Ishikawa (cell line): ENCODE results near the gene REXO1.

Experiments used
- CEBPB ChIP-seq: IDR thresholded peaks from 2 replicates; pipeline ENCODE4 v1.6.1; 2012
- CREB1 ChIP-seq: IDR thresholded peaks from 2 replicates; pipeline ENCODE4 v1.6.1; 2012; ENCODE audit warnings: low read depth
- EGR1 ChIP-seq: IDR thresholded peaks from 2 replicates; pipeline ENCODE4 v1.6.1; 2012
- EP300 ChIP-seq: IDR thresholded peaks from 2 replicates; pipeline ENCODE4 v1.6.1; 2012; ENCODE audit warnings: borderline replicate concordance
- FOXM1 ChIP-seq: IDR thresholded peaks from 2 replicates; pipeline ENCODE4 v1.6.1; 2012; ENCODE audit warnings: low read depth, borderline replicate concordance
- NFIC ChIP-seq: IDR thresholded peaks from 2 replicates; pipeline ENCODE4 v1.6.1; 2012
- RAD21 ChIP-seq: IDR thresholded peaks from 2 replicates; pipeline ENCODE4 v1.6.1; 2012; ENCODE audit warnings: low read depth
- TAF1 ChIP-seq: IDR thresholded peaks from 2 replicates; pipeline ENCODE4 v1.6.1; 2012; ENCODE audit warnings: low read depth, mild to moderate bottlenecking
- TCF12 ChIP-seq: IDR thresholded peaks from 2 replicates; pipeline ENCODE4 v1.6.1; 2012; ENCODE audit warnings: low read depth
- TEAD4 ChIP-seq: IDR thresholded peaks from 2 replicates; pipeline ENCODE4 v1.6.1; 2012
- YY1 ChIP-seq: IDR thresholded peaks from 2 replicates; pipeline ENCODE4 v1.6.1; 2012; ENCODE audit warnings: low read depth
- ZBTB7A ChIP-seq: IDR thresholded peaks from 2 replicates; pipeline ENCODE4 v1.6.1; 2012; ENCODE audit warnings: low read depth
- TF ChIP-seq, protein P1 (sequence below): IDR thresholded peaks from 2 replicates; pipeline ENCODE4 v1.6.1; 2012
- TF ChIP-seq, protein P2 (sequence below): IDR thresholded peaks from 2 replicates; pipeline ENCODE4 v1.6.1; 2012
- TF ChIP-seq, protein P3 (sequence below): IDR thresholded peaks from 2 replicates; pipeline ENCODE4 v1.6.1; 2012; ENCODE audit warnings: low read depth, mild to moderate bottlenecking

Gene REXO1

DNA sequence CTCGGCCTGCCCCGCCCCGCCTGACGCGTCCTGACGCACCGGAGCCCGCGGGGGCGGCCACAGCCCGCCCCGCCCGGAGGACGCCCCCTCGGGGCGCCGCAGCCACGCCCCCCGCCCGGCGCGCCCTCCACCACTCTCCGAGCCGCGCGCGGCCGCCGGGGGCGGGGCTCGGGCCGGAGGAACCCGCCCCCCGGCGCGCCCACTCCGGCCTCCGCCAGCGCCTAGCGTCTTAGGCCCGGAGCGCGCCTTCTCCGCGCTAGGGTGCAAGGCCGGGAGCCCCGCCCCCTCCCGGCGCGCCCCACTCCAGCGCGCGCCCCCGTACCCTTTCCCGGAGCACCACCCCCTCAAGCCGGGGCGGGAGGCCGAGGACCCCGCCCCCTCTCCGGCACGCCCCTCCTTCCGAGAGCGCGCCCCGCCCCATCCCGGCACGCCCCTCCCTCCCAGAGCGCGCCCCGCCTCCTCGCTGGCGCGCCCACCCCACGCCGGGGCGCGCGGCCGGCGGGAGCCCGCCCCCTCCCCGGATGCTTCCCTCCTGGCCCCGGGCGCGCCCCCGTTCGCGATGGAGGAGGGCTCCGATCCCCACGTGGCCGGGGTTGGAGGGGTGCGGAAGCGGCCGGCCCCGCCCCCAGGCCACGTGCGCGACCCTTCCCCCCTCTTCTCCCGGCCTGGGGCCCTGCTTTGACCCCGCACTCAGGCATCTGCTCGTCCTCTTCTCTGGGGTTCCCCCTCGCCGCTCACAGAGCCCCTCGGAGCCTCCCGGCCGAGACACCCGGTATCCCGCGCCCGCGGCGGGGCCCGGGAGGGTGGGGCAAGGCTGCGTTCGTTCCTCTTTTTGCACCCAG lies 15.6 kb upstream of the REXO1 start:
- TF ChIP-seq ZBTB7A (no peak), TCF12 (peak; percentile 33; the same call in 1 of the 2 replicates), EGR1 (no peak), CREB1 (peak; percentile 52; the same call in 1 of the 2 replicates)
- TF ChIP-seq, protein P1, sequence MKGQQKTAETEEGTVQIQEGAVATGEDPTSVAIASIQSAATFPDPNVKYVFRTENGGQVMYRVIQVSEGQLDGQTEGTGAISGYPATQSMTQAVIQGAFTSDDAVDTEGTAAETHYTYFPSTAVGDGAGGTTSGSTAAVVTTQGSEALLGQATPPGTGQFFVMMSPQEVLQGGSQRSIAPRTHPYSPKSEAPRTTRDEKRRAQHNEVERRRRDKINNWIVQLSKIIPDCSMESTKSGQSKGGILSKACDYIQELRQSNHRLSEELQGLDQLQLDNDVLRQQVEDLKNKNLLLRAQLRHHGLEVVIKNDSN, result peak; percentile 94
- TF ChIP-seq, protein P2, sequence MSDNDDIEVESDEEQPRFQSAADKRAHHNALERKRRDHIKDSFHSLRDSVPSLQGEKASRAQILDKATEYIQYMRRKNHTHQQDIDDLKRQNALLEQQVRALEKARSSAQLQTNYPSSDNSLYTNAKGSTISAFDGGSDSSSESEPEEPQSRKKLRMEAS, result peak; percentile 99

DNA sequence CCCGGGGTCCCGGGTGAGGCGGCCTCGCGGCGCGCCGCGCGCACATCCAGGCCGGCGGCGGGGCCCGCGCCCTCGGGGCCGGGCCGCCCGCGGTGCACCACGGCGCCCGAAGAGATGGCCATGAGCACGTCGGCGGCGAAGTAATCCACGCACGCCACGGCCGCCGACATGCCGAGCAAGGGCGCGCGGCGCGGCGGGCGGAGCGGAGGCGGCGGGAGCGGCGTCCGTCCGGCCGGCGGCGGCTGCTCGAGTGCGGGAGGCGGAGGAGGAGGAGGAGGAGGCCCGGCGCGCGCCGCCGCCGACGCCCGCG lies 15.0 kb upstream of the REXO1 start, which contains the start of gene KLF16:
KLF16 (minus strand) TSS at position 252 of the 310 bp plus-strand sequence; CDS start at position 170, 82 bp downstream.
- no peak for TF ChIP-seq EGR1
- no peak for TF ChIP-seq CEBPB
- TF ChIP-seq, protein P1, result no peak
- TF ChIP-seq TEAD4, result no peak

DNA sequence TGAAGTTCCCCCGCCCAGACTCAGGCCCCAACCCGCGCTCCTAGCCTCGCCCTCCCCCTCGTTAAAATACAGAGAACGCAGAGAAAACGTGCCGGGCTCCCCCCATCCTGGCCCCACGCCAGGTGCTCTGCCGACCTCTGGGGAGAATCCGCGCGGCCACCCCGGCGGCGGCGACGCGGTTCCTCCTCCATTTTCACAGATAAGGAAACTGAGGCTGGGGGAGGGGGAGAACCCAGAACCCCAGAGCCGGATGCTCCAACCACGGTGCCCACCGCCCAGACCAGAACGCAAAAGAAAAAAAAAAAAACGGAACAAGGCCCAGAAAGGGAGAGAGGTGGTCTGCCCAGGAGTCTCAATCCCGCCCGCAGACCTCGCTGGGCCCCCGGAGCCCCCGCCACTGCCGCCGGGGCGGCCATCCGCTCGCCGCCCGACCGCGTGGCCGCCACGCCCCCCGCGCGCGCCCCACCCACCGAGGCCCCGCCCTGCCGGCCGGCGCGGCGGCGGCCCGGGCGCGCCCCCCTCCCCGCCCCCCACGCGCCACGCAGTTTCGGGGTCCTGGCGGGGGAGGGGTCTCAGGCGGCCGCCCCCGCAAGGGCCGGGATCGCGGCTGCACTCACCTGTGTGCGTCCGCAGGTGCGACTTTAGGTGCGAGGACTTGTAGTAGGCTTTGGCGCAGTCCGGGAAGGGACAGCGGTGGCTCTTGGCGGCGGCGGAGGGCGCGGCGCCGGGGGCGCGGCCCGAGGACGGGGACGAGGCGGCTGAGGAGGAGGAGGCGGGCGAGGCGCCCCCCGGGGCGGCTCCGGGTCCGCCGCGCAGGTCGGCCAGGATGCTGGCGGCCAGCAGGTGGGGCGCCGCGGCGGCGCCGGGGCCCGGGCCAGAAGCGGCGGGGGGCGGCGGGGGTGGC lies 14.4 kb upstream of the REXO1 start:
- TF ChIP-seq CREB1 (no peak), ZBTB7A (peak; percentile 85), FOXM1 (no peak), NFIC (peak; percentile 73), RAD21 (no peak), CEBPB (no peak), EP300 (no peak), TCF12 (no peak; the same call in 1 of the 2 replicates), EGR1 (peak; percentile 70), TAF1 (no peak), YY1 (no peak)
- TF ChIP-seq, protein P1, result no peak
- TF ChIP-seq, protein P2, result peak; percentile 67; the same call in 1 of the 2 replicates
- TF ChIP-seq, protein P3, sequence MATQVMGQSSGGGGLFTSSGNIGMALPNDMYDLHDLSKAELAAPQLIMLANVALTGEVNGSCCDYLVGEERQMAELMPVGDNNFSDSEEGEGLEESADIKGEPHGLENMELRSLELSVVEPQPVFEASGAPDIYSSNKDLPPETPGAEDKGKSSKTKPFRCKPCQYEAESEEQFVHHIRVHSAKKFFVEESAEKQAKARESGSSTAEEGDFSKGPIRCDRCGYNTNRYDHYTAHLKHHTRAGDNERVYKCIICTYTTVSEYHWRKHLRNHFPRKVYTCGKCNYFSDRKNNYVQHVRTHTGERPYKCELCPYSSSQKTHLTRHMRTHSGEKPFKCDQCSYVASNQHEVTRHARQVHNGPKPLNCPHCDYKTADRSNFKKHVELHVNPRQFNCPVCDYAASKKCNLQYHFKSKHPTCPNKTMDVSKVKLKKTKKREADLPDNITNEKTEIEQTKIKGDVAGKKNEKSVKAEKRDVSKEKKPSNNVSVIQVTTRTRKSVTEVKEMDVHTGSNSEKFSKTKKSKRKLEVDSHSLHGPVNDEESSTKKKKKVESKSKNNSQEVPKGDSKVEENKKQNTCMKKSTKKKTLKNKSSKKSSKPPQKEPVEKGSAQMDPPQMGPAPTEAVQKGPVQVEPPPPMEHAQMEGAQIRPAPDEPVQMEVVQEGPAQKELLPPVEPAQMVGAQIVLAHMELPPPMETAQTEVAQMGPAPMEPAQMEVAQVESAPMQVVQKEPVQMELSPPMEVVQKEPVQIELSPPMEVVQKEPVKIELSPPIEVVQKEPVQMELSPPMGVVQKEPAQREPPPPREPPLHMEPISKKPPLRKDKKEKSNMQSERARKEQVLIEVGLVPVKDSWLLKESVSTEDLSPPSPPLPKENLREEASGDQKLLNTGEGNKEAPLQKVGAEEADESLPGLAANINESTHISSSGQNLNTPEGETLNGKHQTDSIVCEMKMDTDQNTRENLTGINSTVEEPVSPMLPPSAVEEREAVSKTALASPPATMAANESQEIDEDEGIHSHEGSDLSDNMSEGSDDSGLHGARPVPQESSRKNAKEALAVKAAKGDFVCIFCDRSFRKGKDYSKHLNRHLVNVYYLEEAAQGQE, result no peak

DNA sequence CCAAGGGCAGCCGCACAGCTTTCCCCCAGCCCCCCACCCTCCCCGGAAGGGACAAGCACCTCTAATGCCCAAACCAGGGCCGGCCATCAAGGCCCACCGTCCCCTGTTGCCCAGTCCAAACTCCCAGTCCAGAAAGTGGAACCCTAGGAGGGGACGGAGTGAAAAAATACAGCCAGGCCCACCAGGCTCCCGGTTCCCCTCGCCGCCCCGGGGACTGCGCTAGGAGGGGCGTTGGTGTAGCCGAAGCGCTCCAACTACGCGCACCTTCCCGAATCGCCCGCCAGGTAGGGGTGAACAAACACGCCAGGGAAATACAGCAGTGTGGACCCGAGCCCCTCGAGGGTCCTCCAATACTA lies 13.8 kb upstream of the REXO1 start:
- no peak for TF ChIP-seq EGR1
- TF ChIP-seq, protein P1, result no peak
- TF ChIP-seq ZBTB7A, result 0 out of 2 replicates have a peak, but pooled peaks have one; percentile 2

DNA sequence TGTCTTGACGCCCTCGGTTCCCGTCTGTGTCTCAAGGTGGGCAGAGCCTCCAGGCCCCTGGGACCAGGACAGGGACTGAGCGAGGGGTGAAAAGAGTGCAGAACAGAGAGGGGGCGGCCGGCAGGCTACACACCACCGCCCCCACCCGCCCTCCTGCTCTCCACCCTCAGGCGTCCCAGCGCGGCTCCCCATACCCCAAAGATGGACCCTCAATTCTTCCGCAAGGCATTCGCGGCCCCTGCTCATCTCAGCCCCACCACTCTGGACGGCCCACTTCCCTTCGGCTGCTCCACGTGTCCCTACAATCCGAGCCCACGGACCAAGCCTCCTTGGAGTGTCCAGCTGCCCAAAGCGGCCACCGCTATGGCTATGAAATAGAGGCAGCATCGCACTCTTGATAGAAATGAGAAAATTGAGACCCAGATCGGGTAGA lies 13.3 kb upstream of the REXO1 start:
- TF ChIP-seq ZBTB7A, result 0 out of 2 replicates have a peak, but pooled peaks have one; percentile 5
- TF ChIP-seq EGR1, result no peak
- TF ChIP-seq EP300, result no peak
- TF ChIP-seq, protein P3, result no peak
